HL-60/S4 treated with retinoic acid at 250 ng/mL for 4 days and 3 days (cell line): ENCODE data around the gene KIF18A.
"Not testable (repeated sequence)": the region's sequence is repeated elsewhere in the genome, so short reads cannot be mapped to it uniquely, and the experiment has no call there.

Experiments used
- in situ Hi-C: fragments of 300-500 bp; cut with MboI; formaldehyde crosslinking; loops from 2 replicates; pipeline ENCODE4 v1.7.0; 2022; ENCODE audit warnings: low sequenced_read_pairs

KIF18A gene

GRCh38 chr11:28107191-28107749 lies 686 bp downstream of the KIF18A start:
- in situ Hi-C loops = no loop called here

GRCh38 chr11:28106353-28107043 lies 1.5 kb downstream of the KIF18A start:
- in situ Hi-C loops = no loop called here

- in situ Hi-C loops = no loop called here
These were observed 2.1 kb downstream of the KIF18A start for GRCh38 chr11:28105869-28106268.

GRCh38 chr11:28104984-28105383 lies 3.0 kb downstream of the KIF18A start:
- in situ Hi-C loops = no loop called here

DNA sequence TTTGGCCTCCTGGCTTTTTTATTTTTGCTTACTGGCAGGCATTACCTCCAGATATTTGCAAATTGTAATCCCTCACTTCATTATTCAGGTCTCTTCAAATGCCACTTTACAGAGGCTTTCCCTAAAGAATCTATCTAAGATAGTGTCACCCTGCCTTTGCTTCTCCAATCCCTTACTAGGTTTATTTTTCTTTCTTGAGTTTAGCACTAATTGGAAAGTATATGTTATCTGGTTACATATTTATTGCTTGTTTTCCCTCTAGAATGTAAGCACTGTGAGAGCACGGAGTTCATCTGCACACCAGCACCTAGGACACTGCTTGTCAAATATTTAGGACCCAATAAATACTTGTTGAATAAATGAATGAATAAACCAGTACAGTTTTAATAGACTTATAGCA lies 3.5 kb downstream of the KIF18A start:
- in situ Hi-C loops = no loop called here

- in situ Hi-C loops = not testable (repeated sequence)
These were observed 5.7 kb downstream of the KIF18A start for GRCh38 chr11:28102300-28102699.

DNA sequence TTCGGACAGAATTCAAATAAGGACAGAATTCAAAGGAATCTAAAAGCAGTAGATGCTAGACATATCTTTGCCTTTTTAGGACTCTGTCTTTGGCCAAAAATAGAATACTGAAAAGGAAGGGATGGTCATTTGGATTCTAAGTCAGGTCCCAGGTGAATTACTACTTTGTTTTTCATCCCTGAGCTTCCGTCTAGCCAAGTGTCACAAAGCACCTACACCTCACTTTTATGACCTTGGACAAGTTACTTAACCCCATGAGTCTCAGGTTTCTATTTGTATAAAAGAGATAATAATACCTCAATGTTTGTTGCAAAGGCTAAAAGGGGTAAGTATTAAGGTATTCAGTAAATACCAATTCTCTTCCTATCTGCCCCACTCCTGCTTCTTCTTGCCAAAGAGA lies 7.3 kb downstream of the KIF18A start:
- in situ Hi-C loops = no loop called here

DNA sequence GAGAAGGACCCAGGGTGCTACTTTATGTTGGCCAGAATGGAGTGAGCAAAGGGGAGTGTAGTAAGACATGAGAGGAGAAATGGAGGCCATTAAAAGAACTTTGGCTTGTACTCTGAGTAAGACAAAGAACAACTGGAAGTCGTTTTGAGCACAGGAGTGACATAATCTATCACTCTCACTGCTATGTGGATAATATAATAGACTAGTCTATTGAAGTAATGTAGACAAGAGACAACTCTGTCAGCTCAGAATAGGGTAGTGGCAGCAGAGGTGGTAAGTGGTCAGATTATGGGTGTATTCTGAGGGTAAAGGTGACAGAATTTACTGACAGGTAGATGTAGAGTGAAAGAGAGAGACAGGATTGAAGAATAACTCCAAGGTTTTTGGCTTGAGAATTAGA lies 8.2 kb downstream of the KIF18A start:
- in situ Hi-C loops = no loop called here

DNA sequence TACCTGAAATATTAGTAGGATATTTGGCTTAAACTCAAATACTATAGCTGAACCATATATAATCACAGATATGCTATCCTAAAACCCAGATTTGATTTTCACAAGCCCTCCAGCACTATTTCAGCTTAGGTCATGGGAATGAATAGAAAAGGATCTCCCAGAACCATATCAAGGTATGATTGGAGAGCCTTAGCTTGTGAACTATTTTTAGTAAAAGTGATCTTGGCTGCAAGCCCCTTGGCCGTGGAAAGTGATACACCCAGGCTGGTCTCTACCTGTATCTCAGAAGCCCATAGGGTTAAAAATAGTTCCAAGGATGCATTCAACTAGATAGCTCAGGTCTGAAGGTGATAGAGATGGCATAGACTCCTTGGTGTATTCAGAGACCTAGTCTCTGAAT lies 9.7 kb downstream of the KIF18A start:
- in situ Hi-C loops = no loop called here

DNA sequence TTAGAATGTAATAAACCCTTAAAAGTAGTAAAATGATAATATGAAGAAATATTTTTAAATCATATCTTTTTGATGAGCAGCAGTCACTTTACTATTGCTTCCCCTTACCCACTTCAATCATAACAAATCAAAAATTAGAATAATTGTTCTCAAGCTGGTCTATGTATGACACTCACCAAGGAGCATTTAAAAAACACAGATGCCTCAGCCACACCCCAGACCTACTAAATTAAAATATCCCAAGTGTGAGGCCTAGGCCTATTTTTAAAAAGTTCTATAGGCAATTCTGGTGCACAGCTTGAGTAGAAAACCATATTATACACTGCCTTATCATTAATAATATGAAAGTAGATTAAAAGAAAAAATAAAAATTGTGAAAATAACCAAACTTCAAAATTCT lies 15.2 kb downstream of the KIF18A start:
- in situ Hi-C loops = no loop called here

DNA sequence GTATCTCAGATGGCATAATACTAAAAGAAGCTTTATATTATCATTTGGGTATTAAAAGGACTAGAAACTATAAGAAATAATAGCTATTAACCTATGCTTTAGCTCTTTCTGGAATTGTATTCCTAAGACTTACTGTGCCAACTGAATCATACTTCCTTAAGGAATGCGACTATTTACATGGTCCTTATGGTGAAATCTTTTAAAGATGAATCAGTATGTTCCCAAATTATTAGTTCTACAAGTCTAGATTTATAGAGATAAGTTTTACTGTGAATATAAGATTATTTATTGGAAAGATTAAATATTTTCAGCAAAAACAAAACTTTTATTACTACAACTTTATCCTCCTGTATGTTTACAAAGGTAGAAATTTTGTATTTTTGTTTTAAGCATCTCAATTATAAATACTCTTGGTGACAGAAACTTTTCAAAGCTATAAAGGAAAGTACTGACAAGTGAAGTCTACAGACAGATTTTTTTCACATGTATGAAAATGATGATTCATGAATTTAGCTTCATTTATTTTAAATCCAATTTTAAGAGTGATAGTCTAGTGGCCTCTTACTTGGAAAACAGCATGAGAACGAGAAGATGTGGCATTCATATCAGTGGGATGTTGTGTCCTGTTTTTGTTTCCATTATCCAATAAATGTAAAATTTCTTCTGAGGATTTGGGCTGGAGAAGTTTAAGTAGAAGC lies 17.8 kb downstream of the KIF18A start:
- in situ Hi-C loops = no loop called here

GRCh38 chr11:28089378-28089777 lies 18.6 kb downstream of the KIF18A start:
- in situ Hi-C loops = no loop called here

DNA sequence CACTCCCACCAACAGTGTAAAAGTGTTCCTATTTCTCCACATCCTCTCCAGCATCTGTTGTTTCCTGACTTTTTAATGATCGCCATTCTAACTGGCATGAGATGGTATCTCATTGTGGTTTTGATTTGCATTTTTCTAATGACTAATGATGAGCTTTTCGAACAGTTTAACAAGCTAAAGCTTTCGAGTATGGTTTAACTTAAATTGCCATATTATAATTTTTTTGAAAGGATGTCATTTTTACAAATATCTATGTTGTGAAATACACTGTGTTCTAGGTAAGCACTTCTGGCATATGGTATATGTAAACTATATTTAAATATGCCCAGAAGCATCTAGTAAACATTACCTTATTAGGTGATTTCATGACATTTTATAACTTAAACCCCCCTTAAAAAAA lies 20.3 kb downstream of the KIF18A start:
- in situ Hi-C loops = not testable (repeated sequence)

GRCh38 chr11:28087192-28087591 lies 20.8 kb downstream of the KIF18A start:
- in situ Hi-C loops = not testable (repeated sequence)

- in situ Hi-C loops = no loop called here
These were observed 21.4 kb downstream of the KIF18A start for GRCh38 chr11:28086569-28086968.

- in situ Hi-C loops = no loop called here
These were observed 24.8 kb downstream of the KIF18A start for GRCh38 chr11:28083118-28083517.

GRCh38 chr11:28077521-28077920 lies 30.4 kb downstream of the KIF18A start:
- in situ Hi-C loops = no loop called here

DNA sequence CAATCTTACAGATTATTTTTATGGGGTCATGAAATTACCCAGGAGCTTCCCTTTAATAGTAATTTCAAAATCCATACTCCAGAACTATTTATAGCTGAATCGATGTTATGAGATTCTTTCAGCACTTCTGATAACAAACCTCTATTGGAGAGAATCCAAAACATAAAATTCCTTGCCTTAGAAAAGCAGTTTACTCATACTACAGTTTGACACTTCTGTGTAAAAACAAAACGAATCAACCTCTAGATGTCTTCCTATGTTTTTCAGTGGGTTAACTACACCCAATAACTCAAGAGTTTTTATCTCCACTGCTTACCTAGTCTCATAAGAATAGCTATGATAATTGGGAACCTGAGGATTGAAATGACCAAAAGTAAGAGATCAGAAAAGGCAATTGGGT lies 35.6 kb downstream of the KIF18A start:
- in situ Hi-C loops = no loop called here

DNA sequence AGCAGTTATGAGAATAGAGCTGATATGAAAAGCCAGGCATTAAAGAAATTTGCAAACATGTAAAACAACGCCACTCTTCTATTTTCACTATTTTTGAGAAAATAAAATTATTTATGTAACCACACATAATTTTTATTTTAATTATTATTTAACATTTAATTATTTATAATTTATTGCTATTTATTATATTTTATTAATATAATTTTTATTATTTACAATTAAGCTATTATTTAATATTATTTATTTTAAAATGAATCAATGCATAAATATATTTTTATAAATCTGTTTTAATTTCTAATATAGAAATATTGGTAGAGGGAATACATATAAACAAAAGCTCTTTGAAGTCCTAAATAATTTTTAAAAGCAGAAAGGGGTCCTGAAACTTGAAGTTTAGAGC lies 36.7 kb downstream of the KIF18A start:
- in situ Hi-C loops = no loop called here

DNA sequence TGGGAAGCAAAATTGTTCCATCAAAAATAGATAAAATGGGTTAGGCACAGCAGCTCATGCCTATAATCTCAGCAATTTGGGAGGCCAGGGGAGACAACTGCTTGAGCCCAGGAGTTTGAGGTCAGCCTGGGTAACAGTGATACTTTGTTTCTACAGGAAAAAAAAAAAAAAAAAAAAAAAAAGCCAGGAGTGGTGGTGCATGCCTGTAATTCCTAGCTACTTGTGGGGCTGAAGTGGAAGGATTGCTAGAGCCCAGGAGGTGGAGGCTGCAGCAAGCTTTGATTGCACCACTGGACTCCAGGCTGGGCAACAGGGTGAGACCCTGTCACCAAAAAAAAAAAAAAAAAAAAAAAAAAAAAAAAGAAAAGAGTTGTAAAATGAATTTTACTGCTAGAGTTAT lies 49.6 kb downstream of the KIF18A start:
- in situ Hi-C loops = no loop called here

- in situ Hi-C loops = no loop called here
These were observed 53.1 kb downstream of the KIF18A start for GRCh38 chr11:28054821-28055220.
